Liver (tissue), 3 donors: ENCODE data around the gene FSIP1.

Experiments used
- CTCF ChIP-seq: fragments of 150-350 bp; IDR thresholded peaks from 2 replicates; pipeline ENCODE4 v1.5.1; 2017; ENCODE audit warnings: improper control_type of control experiment, low read depth, low read length; ENCODE audit not compliant: missing input control
- FOXA2 ChIP-seq: IDR thresholded peaks from 2 replicates; pipeline ENCODE4 v1.6.1; 2016; ENCODE audit warnings: antibody characterized with exemption
- JUND ChIP-seq, 2 donors: IDR thresholded peaks; 2 replicates each; pipeline ENCODE4 v1.6.1; 2016; ENCODE audit warnings: antibody characterized with exemption in 2 of 2
- NR2F2 ChIP-seq: IDR thresholded peaks from 2 replicates; pipeline ENCODE4 v1.6.1; 2016; ENCODE audit warnings: antibody characterized with exemption
- REST ChIP-seq: IDR thresholded peaks from 2 replicates; pipeline ENCODE4 v1.6.1; 2016; ENCODE audit warnings: antibody characterized with exemption, mild to moderate bottlenecking
- TAF1 ChIP-seq: conservative IDR thresholded peaks from 2 replicates; pipeline ENCODE4 v1.6.1; 2016; ENCODE audit warnings: antibody characterized with exemption, mild to moderate bottlenecking
- YY1 ChIP-seq: IDR thresholded peaks from 2 replicates; pipeline ENCODE4 v1.6.1; 2016; ENCODE audit warnings: antibody characterized with exemption, mild to moderate bottlenecking
- donor health status: healthy.
- donor health status: healthy.

- no peak for TF ChIP-seq CTCF
- TF ChIP-seq REST, result no peak
- TF ChIP-seq YY1, result no peak
- TF ChIP-seq TAF1, result no peak
- TF ChIP-seq JUND (IDR thresholded peaks at IDR 0.05), result no peak
- TF ChIP-seq FOXA2, result no peak
- no peak for TF ChIP-seq NR2F2
These were observed 190.1 kb downstream of the FSIP1 start for GRCh38 chr15:39592500-39592899.
